ENCODE data around the gene CFAP92.

DNA sequence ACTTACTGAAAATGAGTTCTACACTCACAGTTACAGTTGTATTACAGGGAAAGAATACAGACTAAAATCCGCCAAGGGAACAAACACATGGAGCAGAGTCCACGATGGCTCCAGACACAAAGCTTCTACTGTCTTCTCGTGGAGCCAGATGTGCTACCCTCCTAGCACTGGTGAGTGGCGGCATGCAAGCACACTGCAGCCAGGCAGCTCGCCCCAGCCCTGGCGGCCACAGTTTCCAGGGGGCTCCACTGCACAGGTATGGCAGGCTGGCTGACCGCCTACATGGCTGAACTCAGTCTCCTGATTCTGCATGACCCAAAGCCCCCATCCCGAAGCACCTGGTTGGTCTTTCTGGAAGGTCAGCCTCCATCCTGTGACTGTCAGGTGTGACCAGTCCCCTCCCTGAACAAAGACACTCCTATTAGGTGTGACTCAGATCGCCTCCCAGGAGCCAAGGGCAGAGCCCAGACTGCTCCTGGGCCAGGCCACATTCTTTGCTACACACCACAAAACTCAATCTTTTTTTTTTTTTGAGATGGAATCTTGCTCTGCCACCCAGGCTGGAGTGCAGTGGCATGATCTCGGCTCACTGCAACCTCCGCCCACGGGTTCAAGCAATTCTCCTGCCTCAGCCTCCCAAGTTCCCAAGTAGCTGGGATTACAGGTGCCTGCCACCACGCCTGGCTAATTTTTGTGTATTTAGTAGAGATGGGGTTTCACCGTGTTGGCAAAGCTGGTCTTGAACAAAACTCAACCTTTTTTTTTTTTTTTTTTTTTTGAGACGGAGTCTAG is 51.5 kb downstream of the CFAP92 start:
- TF ChIP-seq, protein P1, sequence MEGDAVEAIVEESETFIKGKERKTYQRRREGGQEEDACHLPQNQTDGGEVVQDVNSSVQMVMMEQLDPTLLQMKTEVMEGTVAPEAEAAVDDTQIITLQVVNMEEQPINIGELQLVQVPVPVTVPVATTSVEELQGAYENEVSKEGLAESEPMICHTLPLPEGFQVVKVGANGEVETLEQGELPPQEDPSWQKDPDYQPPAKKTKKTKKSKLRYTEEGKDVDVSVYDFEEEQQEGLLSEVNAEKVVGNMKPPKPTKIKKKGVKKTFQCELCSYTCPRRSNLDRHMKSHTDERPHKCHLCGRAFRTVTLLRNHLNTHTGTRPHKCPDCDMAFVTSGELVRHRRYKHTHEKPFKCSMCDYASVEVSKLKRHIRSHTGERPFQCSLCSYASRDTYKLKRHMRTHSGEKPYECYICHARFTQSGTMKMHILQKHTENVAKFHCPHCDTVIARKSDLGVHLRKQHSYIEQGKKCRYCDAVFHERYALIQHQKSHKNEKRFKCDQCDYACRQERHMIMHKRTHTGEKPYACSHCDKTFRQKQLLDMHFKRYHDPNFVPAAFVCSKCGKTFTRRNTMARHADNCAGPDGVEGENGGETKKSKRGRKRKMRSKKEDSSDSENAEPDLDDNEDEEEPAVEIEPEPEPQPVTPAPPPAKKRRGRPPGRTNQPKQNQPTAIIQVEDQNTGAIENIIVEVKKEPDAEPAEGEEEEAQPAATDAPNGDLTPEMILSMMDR (IDR thresholded peaks at IDR 0.05): no peak
- no peak for TF ChIP-seq EZH2 (IDR thresholded peaks at IDR 0.05; ENCODE audit: borderline replicate concordance, insufficient read depth, low read depth, low read length, poor library complexity, severe bottlenecking)

Measured in B cell (primary cell).